SK-N-SH (cell line): Measurements from ENCODE around the gene TRDN. TPM values are rescaled to one million over a fixed set of nuclear protein-coding genes. Genes with fewer than 3 reads are reported as not detected.

ENCODE experiments used
- CTCF ChIA-PET: fragments of 300-600, 350-600 bp; formaldehyde crosslinking; extraction: SDS; loops from one replicate; lab custom pipeline; 2021; lab: Yijun Ruan, JAX
- POLR2A ChIA-PET: fragments of 350-600 bp; sonication (Branson Sonifier 250); formaldehyde crosslinking; extraction: SDS; loops from one replicate; lab custom pipeline; 2020; ENCODE audit warnings: antibody characterized with exemption, inconsistent platforms; lab: Yijun Ruan, JAX
- DNase-seq: peaks from one replicate; pipeline ENCODE4 v3.0.0; 2012
- H2AFZ ChIP-seq: fragments of 200-600 bp; sonication (generic); 2 replicates; pipeline ENCODE4 v1.8.1; 2016; ENCODE audit warnings: antibody characterized with exemption, mild to moderate bottlenecking, low read depth
- H3F3A ChIP-seq: fragments of 200-600 bp; sonication (generic); replicated peaks from 2 replicates; pipeline ENCODE3; 2016; ENCODE audit warnings: antibody characterized with exemption, mild to moderate bottlenecking; ENCODE audit not compliant: insufficient read depth
- H3K27ac ChIP-seq, 2 experiments: fragments of 200-500 bp in 1 of 2; fragments of 200-600 bp in 1 of 2; sonication (Bioruptor generic) in 1 of 2; sonication (generic), shearing (Covaris generic) in 1 of 2; 2 replicates each; pipeline versions ENCODE4 v1.5.1 to v1.6.1; 2014 to 2016; ENCODE audit warnings: low read depth in 2 of 2, inconsistent platforms in 1 of 2, low read length in 1 of 2, mild to moderate bottlenecking in 1 of 2, mixed read lengths in 1 of 2
- H3K27me3 ChIP-seq: fragments of 200-600 bp; sonication (generic), shearing (Covaris generic); 2 replicates; pipeline ENCODE4 v1.6.1; 2016; ENCODE audit warnings: mixed run types; ENCODE audit not compliant: insufficient read depth
- H3K36me3 ChIP-seq, 2 experiments: fragments of 200-500 bp in 1 of 2; fragments of 200-600 bp in 1 of 2; sonication (Bioruptor generic) in 1 of 2; sonication (generic) in 1 of 2; replicated peaks in 1 of 2; 2 replicates each; pipeline versions ENCODE3 to v1.5.1; 2014 to 2016; ENCODE audit warnings: low read length in 1 of 2, mild to moderate bottlenecking in 1 of 2; ENCODE audit not compliant: insufficient read depth in 2 of 2, control insufficient read depth in 1 of 2
- H3K4me1 ChIP-seq, 2 experiments: fragments of 200-500 bp in 1 of 2; fragments of 200-600 bp in 1 of 2; sonication (Bioruptor generic) in 1 of 2; sonication (generic), shearing (Covaris generic) in 1 of 2; 2 replicates each; pipeline versions ENCODE4 v1.5.1 to v1.6.1; 2014 to 2016; ENCODE audit warnings: low read depth in 1 of 2, low read length in 1 of 2, mixed run types in 1 of 2; ENCODE audit not compliant: insufficient read depth in 2 of 2, control insufficient read depth in 1 of 2
- H3K4me2 ChIP-seq: fragments of 200-600 bp; sonication (generic), shearing (Covaris generic); 2 replicates; pipeline ENCODE4 v1.6.1; 2017; ENCODE audit warnings: mixed run types
- H3K4me3 ChIP-seq, 2 experiments: fragments of 200-500 bp in 1 of 2; fragments of 200-600 bp in 1 of 2; sonication (Bioruptor generic) in 1 of 2; sonication (generic), shearing (Covaris generic) in 1 of 2; 2 replicates each; pipeline versions ENCODE4 v1.5.1 to v1.8.1; 2014 to 2016; ENCODE audit warnings: low read depth in 2 of 2, inconsistent platforms in 1 of 2, low read length in 1 of 2, mild to moderate bottlenecking in 1 of 2, mixed read lengths in 1 of 2, moderate library complexity in 1 of 2
- H3K79me2 ChIP-seq: fragments of 200-600 bp; sonication (generic); 2 replicates; pipeline ENCODE4 v1.8.1; 2017; ENCODE audit warnings: mild to moderate bottlenecking; ENCODE audit not compliant: insufficient read depth
- H3K9ac ChIP-seq: fragments of 200-600 bp; sonication (generic); 2 replicates; pipeline ENCODE4 v1.6.1; 2017; ENCODE audit warnings: mixed run types
- H3K9me2 ChIP-seq: fragments of 200-600 bp; sonication (generic); 2 replicates; pipeline ENCODE4 v1.6.1; 2017; ENCODE audit warnings: mixed run types
- H3K9me3 ChIP-seq: fragments of 200-600 bp; sonication (generic); 2 replicates; pipeline ENCODE4 v1.6.1; 2017; ENCODE audit warnings: mixed run types, mild to moderate bottlenecking, moderate library complexity
- H4K20me1 ChIP-seq: fragments of 200-600 bp; sonication (generic); 2 replicates; pipeline ENCODE4 v1.6.1; 2017; ENCODE audit warnings: mild to moderate bottlenecking, mixed run types; ENCODE audit not compliant: insufficient read depth
- FOXJ3 ChIP-seq: sonication (generic); formaldehyde crosslinking; IDR thresholded peaks from 2 replicates; pipeline ENCODE4 v1.5.1; 2020; ENCODE audit warnings: mild to moderate bottlenecking, missing genetic modification reagents
- FOXM1 ChIP-seq: IDR thresholded peaks from 2 replicates; pipeline ENCODE4 v1.4.0; 2012; ENCODE audit warnings: low read depth, mild to moderate bottlenecking
- GATA2 ChIP-seq: sonication (generic); formaldehyde crosslinking; IDR thresholded peaks from 2 replicates; pipeline ENCODE4 v1.5.0; 2020; ENCODE audit warnings: mild to moderate bottlenecking, missing genetic modification reagents
- MEF2A ChIP-seq: IDR thresholded peaks from 2 replicates; pipeline ENCODE4 v1.4.0; 2012; ENCODE audit warnings: low read depth, borderline replicate concordance
- RFX5 ChIP-seq: IDR thresholded peaks from 2 replicates; pipeline ENCODE4 v1.6.1; 2012; ENCODE audit warnings: mild to moderate bottlenecking, improper control_type of control experiment, low read length
- RXRA ChIP-seq: IDR thresholded peaks from 2 replicates; pipeline ENCODE4 v1.4.0; 2012; ENCODE audit warnings: low read depth, mild to moderate bottlenecking, borderline replicate concordance
- SIN3A ChIP-seq: IDR thresholded peaks from 2 replicates; pipeline ENCODE4 v1.6.1; 2012; ENCODE audit warnings: low read depth, mild to moderate bottlenecking, low read length, moderate library complexity, borderline replicate concordance
- TAF1 ChIP-seq: IDR thresholded peaks from 2 replicates; pipeline ENCODE4 v1.6.1; 2012; ENCODE audit warnings: low read depth, mild to moderate bottlenecking, low read length, moderate library complexity, borderline replicate concordance
- TEAD4 ChIP-seq: IDR thresholded peaks from 2 replicates; pipeline ENCODE4 v1.4.0; 2012; ENCODE audit warnings: mild to moderate bottlenecking, borderline replicate concordance; ENCODE audit not compliant: insufficient read depth
- USF1 ChIP-seq: IDR thresholded peaks from 2 replicates; pipeline ENCODE4 v1.4.0; 2012; ENCODE audit warnings: low read depth, borderline replicate concordance
- YY1 ChIP-seq: IDR thresholded peaks from 2 replicates; pipeline ENCODE4 v1.4.0; 2012; ENCODE audit warnings: low read depth, mild to moderate bottlenecking
- WGBS: methylation state at CpG from one replicate; pipeline ENCODE4 v1.1.6; 2017; ENCODE audit warnings: low lambda C conversion rate; 5-methylcytosine and 5-hydroxymethylcytosine counted together
- polyA plus RNA-seq, 3 experiments: library from polyadenylated mRNA; depleted of rRNA; stranded (reverse); fragments of >200 nt; gene quantifications; 2 replicates each; pipeline ENCODE4 v1.2.3, GENCODE V29; 2012
- TF ChIP-seq, protein P1 (sequence below): IDR thresholded peaks from 2 replicates; pipeline ENCODE4 v1.6.1; 2012; ENCODE audit warnings: mild to moderate bottlenecking, low read depth, low read length, moderate library complexity
- TF ChIP-seq, protein P2 (sequence below): fragments of 150-350 bp; IDR thresholded peaks from 2 replicates; pipeline ENCODE4 v1.6.1; 2016; ENCODE audit warnings: mild to moderate bottlenecking, low read depth, low read length

Gene TRDN
- polyA plus RNA-seq, 1 of the 3 experiments (the other 2 are of a cell fraction): not detected

- Histone ChIP-seq H4K20me1 (no peaks in the 10 kb centered on the region), H3K79me2 (no peaks in the 10 kb centered on the region), H3K9me3 (no peaks in the 10 kb centered on the region), H3K4me1 (no peaks in the 10 kb centered on the region), H3K36me3 (no peaks in the 10 kb centered on the region), H3K9ac (no peak overlapping the region), H3K27me3 (no peaks in the 10 kb centered on the region), H3K4me2 (no peak overlapping the region), H3K4me3 (no peak overlapping the region), H2AFZ (no peak overlapping the region), H3K27ac (no peak overlapping the region), H3K9me2 (no peaks in the 10 kb centered on the region), H3F3A (no peaks in the 10 kb centered on the region)
- CTCF ChIA-PET: interaction anchor here (0.7 kb wide), 1 partner anchor 79 kb away, joined by 3 read pairs; no protein-coding TSS in a partner anchor
- no peak for TF ChIP-seq RXRA
- DNase-seq: no peak
- POLR2A ChIA-PET: no interaction called here
- 9% methylated on average over 4 of the region's 4 CpGs for WGBS
These were observed 4.1 kb downstream of the TRDN start for GRCh38 chr6:123632641-123633040.

DNA sequence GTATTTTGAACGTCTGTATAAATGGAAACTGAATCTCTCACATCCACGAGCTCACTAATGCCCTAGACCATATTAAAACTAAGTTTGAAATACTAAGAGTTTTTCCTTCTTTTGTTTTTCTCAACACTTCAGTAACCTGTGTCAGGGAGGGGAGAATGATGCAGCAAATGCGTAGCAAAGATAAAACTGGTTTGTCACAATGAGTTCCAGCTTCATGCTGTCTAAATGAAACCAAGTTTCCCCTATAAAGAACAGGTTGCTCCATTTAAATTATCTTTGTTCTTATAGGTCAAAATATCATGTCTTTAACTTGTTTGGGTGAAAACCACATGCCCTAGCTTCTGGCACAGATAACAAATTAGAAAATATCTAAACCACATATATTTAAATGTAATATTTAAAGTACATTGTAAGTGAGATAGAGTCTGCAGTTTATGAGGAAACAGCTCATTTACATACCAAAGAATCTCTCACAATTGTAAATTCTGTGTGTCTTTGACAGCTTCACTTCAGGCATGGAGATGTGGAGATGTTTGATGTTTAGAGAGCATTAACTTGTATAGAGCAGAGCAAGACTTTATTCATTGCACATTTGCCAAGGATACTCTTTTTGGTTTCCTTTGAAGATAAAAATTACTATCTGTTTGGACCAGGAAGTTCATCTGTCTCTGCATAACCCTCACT, 7.3 kb downstream of the TRDN start:
- TF ChIP-seq TEAD4 (no peak), YY1 (no peak), FOXM1 (no peak), FOXJ3 (CRISPR knock-in tag) (no peak), SIN3A (no peak), MEF2A (no peak), GATA2 (CRISPR knock-in tag) (no peak), RFX5 (no peak), USF1 (no peak), TAF1 (no peak)
- TF ChIP-seq, protein P1, sequence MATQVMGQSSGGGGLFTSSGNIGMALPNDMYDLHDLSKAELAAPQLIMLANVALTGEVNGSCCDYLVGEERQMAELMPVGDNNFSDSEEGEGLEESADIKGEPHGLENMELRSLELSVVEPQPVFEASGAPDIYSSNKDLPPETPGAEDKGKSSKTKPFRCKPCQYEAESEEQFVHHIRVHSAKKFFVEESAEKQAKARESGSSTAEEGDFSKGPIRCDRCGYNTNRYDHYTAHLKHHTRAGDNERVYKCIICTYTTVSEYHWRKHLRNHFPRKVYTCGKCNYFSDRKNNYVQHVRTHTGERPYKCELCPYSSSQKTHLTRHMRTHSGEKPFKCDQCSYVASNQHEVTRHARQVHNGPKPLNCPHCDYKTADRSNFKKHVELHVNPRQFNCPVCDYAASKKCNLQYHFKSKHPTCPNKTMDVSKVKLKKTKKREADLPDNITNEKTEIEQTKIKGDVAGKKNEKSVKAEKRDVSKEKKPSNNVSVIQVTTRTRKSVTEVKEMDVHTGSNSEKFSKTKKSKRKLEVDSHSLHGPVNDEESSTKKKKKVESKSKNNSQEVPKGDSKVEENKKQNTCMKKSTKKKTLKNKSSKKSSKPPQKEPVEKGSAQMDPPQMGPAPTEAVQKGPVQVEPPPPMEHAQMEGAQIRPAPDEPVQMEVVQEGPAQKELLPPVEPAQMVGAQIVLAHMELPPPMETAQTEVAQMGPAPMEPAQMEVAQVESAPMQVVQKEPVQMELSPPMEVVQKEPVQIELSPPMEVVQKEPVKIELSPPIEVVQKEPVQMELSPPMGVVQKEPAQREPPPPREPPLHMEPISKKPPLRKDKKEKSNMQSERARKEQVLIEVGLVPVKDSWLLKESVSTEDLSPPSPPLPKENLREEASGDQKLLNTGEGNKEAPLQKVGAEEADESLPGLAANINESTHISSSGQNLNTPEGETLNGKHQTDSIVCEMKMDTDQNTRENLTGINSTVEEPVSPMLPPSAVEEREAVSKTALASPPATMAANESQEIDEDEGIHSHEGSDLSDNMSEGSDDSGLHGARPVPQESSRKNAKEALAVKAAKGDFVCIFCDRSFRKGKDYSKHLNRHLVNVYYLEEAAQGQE: no peak
- TF ChIP-seq, protein P2, sequence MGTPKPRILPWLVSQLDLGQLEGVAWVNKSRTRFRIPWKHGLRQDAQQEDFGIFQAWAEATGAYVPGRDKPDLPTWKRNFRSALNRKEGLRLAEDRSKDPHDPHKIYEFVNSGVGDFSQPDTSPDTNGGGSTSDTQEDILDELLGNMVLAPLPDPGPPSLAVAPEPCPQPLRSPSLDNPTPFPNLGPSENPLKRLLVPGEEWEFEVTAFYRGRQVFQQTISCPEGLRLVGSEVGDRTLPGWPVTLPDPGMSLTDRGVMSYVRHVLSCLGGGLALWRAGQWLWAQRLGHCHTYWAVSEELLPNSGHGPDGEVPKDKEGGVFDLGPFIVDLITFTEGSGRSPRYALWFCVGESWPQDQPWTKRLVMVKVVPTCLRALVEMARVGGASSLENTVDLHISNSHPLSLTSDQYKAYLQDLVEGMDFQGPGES: no peak
- no peak overlapping the region for H3K9ac ChIP-seq
- H3K27ac ChIP-seq: no peak overlapping the region
- H3K9me3 ChIP-seq: no peaks in the 10 kb centered on the region
- no peaks in the 10 kb centered on the region for H4K20me1 ChIP-seq
- no peak overlapping the region for H2AFZ ChIP-seq
- WGBS: 2% methylated on average over 3 of the region's 3 CpGs
- H3K9me2 ChIP-seq: no peaks in the 10 kb centered on the region
- no peaks in the 10 kb centered on the region for H3F3A ChIP-seq
- CTCF ChIA-PET: no interaction called here
- no peaks in the 10 kb centered on the region for H3K27me3 ChIP-seq
- no peak for DNase-seq
- H3K4me3 ChIP-seq: no peak overlapping the region
- H3K4me2 ChIP-seq: no peak overlapping the region
- H3K4me1 ChIP-seq: no peaks in the 10 kb centered on the region
- no peaks in the 10 kb centered on the region for H3K36me3 ChIP-seq
- no peaks in the 10 kb centered on the region for H3K79me2 ChIP-seq
- POLR2A ChIA-PET: no interaction called here
